GM12872 (cell line): ENCODE measurements around the gene CIBAR2.

ENCODE experiments used
- CTCF ChIP-seq: IDR thresholded peaks from 3 replicates; pipeline ENCODE4 v1.5.1; 2011; ENCODE audit warnings: low read depth, mild to moderate bottlenecking, low read length, moderate library complexity; ENCODE audit not compliant: insufficient read depth

The CIBAR2 gene

GRCh38 chr16:85111184-85111583, 1.1 kb downstream of the CIBAR2 start:
- TF ChIP-seq CTCF, result no peak

GRCh38 chr16:85110105-85110504, 2.2 kb downstream of the CIBAR2 start:
- no peak for TF ChIP-seq CTCF

- TF ChIP-seq CTCF, result no peak
Observed at GRCh38 chr16:85107532-85107931, 4.7 kb downstream of the CIBAR2 start.

- no peak for TF ChIP-seq CTCF
Observed at GRCh38 chr16:85107083-85107482, 5.2 kb downstream of the CIBAR2 start.

- TF ChIP-seq CTCF, result no peak
Observed at GRCh38 chr16:85105475-85105874, 6.8 kb downstream of the CIBAR2 start.

GRCh38 chr16:85104821-85105391, 7.4 kb downstream of the CIBAR2 start:
- no peak for TF ChIP-seq CTCF

GRCh38 chr16:85104147-85104546, 8.1 kb downstream of the CIBAR2 start:
- TF ChIP-seq CTCF, result no peak
